Measurements from ENCODE around the gene CAMTA1. TPM values are rescaled to one million over a fixed set of nuclear protein-coding genes. Genes with fewer than 3 reads are reported as not detected.

The CAMTA1 gene
- total RNA-seq, 1 experiment from 2014 or later, result 69.5 TPM

DNA sequence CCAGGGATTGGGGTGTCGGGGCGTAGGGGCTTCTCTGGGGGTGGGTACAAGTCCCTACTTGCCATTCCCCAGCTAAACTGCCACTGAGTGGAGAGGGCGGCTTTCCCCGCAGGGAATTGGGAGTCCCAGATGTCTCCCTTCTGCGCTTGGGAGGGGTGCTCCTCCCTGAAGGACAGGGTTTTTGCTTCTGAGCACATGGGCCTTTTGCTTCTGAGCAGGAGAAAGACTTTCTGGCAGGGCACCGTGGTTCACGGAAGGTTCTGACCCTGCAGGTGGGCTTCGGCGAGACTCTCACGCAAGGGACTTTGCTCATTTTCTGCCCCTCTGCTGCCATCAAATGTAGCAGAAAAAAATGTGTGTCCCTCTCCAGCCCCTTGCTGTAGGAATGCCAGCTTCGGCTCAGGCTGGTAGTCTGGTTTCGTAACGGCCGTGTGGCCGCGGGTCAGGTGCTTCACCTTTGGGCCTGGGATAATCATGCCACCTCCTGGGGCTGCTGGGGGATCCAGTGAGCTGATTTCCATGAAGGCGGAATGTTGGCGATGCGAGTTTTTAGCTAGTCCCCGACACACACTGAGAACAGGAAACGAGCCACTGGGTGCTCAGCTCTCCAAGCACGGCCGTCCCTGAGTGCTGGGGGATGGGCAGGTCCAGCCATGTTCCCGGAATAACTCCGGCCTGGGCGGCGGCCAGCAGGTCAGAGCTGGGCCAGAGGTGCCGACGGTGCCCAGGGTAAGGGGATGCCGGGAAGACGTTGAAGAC lies 364.0 kb downstream of the CAMTA1 start:
- Histone ChIP-seq H3K9ac (ENCODE audit: low read length) (no peak overlapping the region), H3K9me3 (ENCODE audit: control insufficient read depth in 1 of 2, insufficient read depth in 1 of 2, low read depth in 1 of 2, low read length in 2 of 2) (no peaks in the 10 kb centered on the region), H3K27me3 (ENCODE audit: insufficient read depth, low read length) (peaks cover 14% of the 10 kb centered on the region; the same call in 1 of the 2 replicates), H3K36me3 (ENCODE audit: control insufficient read depth in 1 of 2, insufficient read depth in 2 of 2, low read length in 2 of 2) (no peaks in the 10 kb centered on the region), H3K4me3 (replicated peaks in 1 of 2; ENCODE audit: low read depth in 1 of 2, low read length in 2 of 2) (no peak overlapping the region), H3K9me2 (ENCODE audit: insufficient read depth) (no peaks in the 10 kb centered on the region), H3K79me2 (ENCODE audit: insufficient read depth, low read length) (no peaks in the 10 kb centered on the region), H3K4me2 (ENCODE audit: low read length) (no peak overlapping the region), H4K20me1 (ENCODE audit: insufficient read depth) (no peaks in the 10 kb centered on the region), H3K27ac (ENCODE audit: low read depth, low read length) (no peak overlapping the region), H2AFZ (ENCODE audit: low read depth, low read length, poor library complexity, severe bottlenecking) (no peak overlapping the region), H3K4me1 (ENCODE audit: control insufficient read depth in 1 of 2, insufficient read depth in 2 of 2, low read length in 2 of 2) (no peaks in the 10 kb centered on the region)
- intact Hi-C loops (cut with micrococcal nuclease), result no loop called here
- no peak for DNase-seq (ENCODE audit: low read depth, low spot score)
- ChIA-PET CTCF (interaction anchor here (1.0 kb wide), 1 partner anchor 31 kb away, joined by 3 read pairs; no protein-coding TSS in a partner anchor), RAD21 (ENCODE audit: low non-redundant PET in 1 of 2, low total read pairs in 2 of 2, uncharacterized antibody in 2 of 2, unreplicated experiment in 2 of 2) (no interaction called here), POLR2A (no interaction called here)
- BruUV-seq (replicated peaks), result no TSS peak
- no peak for TF ChIP-seq EGR1 (IDR thresholded peaks at IDR 0.05; ENCODE audit: low read depth)
- no peak for ATAC-seq

DNA sequence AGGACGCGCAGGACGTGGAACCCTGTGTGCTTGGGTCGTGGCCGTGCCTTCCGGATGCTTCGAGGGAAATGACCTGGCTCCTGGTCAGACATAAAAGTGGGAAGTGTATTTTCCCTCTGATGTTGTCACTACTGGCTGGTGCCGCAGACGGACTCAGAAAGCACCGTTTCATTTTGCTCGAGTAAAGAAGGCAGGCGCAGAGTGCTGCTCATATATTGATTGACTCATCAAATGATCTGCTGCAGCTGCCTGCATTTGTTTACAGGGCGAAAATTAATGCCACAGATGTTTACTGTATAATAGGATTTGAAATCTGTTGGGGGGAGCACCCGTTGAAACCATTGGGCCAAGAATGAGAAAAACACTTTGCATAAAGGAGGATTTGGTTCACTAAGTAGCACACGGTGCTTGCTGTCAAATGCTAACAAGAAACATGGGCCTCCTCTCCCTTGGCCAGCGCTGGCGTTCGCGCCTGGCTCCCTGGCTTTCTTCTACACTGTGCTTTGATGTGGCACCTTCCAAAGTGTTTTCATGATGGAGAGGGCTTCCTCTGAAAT lies 365.5 kb downstream of the CAMTA1 start:
- H4K20me1 ChIP-seq (ENCODE audit: insufficient read depth), result no peaks in the 10 kb centered on the region
- H3K79me2 ChIP-seq (ENCODE audit: insufficient read depth, low read length), result no peaks in the 10 kb centered on the region
- H3K9ac ChIP-seq (ENCODE audit: low read length), result no peak overlapping the region
- H3K27me3 ChIP-seq (ENCODE audit: insufficient read depth, low read length), result peaks cover 14% of the 10 kb centered on the region; the same call in 1 of the 2 replicates
- BruUV-seq (replicated peaks), result no TSS peak
- no peak overlapping the region for H3K4me2 ChIP-seq (ENCODE audit: low read length)
- ChIA-PET POLR2A (no interaction called here), RAD21 (ENCODE audit: low non-redundant PET in 1 of 2, low total read pairs in 2 of 2, uncharacterized antibody in 2 of 2, unreplicated experiment in 2 of 2) (no interaction called here), CTCF (no interaction called here)
- H3K9me3 ChIP-seq (ENCODE audit: control insufficient read depth in 1 of 2, insufficient read depth in 1 of 2, low read depth in 1 of 2, low read length in 2 of 2), result no peaks in the 10 kb centered on the region
- H3K9me2 ChIP-seq (ENCODE audit: insufficient read depth), result no peaks in the 10 kb centered on the region
- H2AFZ ChIP-seq (ENCODE audit: low read depth, low read length, poor library complexity, severe bottlenecking), result no peak overlapping the region
- DNase-seq (ENCODE audit: low read depth, low spot score) (no peak), ATAC-seq (no peak)
- no peak overlapping the region for H3K27ac ChIP-seq (ENCODE audit: low read depth, low read length)
- intact Hi-C loops (cut with micrococcal nuclease), result no loop called here
- no peaks in the 10 kb centered on the region for H3K36me3 ChIP-seq (ENCODE audit: control insufficient read depth in 1 of 2, insufficient read depth in 2 of 2, low read length in 2 of 2)
- H3K4me1 ChIP-seq (ENCODE audit: control insufficient read depth in 1 of 2, insufficient read depth in 2 of 2, low read length in 2 of 2), result no peaks in the 10 kb centered on the region
- H3K4me3 ChIP-seq (replicated peaks in 1 of 2; ENCODE audit: low read depth in 1 of 2, low read length in 2 of 2), result no peak overlapping the region
- TF ChIP-seq POLR2A (IDR thresholded peaks at IDR 0.05; ENCODE audit: borderline replicate concordance, extremely low read depth, insufficient read depth, insufficient read length) (no peak), POLR2AphosphoS5 (IDR thresholded peaks at IDR 0.05; ENCODE audit: low read depth, low read length) (no peak), RAD21 (IDR thresholded peaks at IDR 0.05; ENCODE audit: low read depth) (no peak), ZNF274 (IDR thresholded peaks at IDR 0.05; ENCODE audit: low read depth, low read length) (no peak), SP1 (IDR thresholded peaks at IDR 0.05; ENCODE audit: low read depth) (no peak), ZFX (IDR thresholded peaks at IDR 0.05) (no peak), EZH2 (IDR thresholded peaks at IDR 0.05) (no peak), CEBPB (IDR thresholded peaks at IDR 0.05; ENCODE audit: low read depth) (no peak), JUND (IDR thresholded peaks at IDR 0.05) (no peak), FOSL1 (IDR thresholded peaks at IDR 0.05; ENCODE audit: low read depth) (no peak), TCF7L2 (IDR thresholded peaks at IDR 0.05; ENCODE audit: borderline replicate concordance, extremely low read depth, insufficient read depth, insufficient read length) (no peak)
- TF ChIP-seq, protein P1, sequence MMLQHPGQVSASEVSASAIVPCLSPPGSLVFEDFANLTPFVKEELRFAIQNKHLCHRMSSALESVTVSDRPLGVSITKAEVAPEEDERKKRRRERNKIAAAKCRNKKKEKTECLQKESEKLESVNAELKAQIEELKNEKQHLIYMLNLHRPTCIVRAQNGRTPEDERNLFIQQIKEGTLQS (IDR thresholded peaks at IDR 0.05), result no peak
- TF ChIP-seq, protein P2, sequence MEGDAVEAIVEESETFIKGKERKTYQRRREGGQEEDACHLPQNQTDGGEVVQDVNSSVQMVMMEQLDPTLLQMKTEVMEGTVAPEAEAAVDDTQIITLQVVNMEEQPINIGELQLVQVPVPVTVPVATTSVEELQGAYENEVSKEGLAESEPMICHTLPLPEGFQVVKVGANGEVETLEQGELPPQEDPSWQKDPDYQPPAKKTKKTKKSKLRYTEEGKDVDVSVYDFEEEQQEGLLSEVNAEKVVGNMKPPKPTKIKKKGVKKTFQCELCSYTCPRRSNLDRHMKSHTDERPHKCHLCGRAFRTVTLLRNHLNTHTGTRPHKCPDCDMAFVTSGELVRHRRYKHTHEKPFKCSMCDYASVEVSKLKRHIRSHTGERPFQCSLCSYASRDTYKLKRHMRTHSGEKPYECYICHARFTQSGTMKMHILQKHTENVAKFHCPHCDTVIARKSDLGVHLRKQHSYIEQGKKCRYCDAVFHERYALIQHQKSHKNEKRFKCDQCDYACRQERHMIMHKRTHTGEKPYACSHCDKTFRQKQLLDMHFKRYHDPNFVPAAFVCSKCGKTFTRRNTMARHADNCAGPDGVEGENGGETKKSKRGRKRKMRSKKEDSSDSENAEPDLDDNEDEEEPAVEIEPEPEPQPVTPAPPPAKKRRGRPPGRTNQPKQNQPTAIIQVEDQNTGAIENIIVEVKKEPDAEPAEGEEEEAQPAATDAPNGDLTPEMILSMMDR (IDR thresholded peaks at IDR 0.05 in 2 of 3, conservative IDR thresholded peaks at IDR 0.05 in 1 of 3; ENCODE audit: borderline replicate concordance in 1 of 3, insufficient read depth in 1 of 3, low read depth in 2 of 3, low read length in 2 of 3), result no peak
- TF ChIP-seq, protein P3, sequence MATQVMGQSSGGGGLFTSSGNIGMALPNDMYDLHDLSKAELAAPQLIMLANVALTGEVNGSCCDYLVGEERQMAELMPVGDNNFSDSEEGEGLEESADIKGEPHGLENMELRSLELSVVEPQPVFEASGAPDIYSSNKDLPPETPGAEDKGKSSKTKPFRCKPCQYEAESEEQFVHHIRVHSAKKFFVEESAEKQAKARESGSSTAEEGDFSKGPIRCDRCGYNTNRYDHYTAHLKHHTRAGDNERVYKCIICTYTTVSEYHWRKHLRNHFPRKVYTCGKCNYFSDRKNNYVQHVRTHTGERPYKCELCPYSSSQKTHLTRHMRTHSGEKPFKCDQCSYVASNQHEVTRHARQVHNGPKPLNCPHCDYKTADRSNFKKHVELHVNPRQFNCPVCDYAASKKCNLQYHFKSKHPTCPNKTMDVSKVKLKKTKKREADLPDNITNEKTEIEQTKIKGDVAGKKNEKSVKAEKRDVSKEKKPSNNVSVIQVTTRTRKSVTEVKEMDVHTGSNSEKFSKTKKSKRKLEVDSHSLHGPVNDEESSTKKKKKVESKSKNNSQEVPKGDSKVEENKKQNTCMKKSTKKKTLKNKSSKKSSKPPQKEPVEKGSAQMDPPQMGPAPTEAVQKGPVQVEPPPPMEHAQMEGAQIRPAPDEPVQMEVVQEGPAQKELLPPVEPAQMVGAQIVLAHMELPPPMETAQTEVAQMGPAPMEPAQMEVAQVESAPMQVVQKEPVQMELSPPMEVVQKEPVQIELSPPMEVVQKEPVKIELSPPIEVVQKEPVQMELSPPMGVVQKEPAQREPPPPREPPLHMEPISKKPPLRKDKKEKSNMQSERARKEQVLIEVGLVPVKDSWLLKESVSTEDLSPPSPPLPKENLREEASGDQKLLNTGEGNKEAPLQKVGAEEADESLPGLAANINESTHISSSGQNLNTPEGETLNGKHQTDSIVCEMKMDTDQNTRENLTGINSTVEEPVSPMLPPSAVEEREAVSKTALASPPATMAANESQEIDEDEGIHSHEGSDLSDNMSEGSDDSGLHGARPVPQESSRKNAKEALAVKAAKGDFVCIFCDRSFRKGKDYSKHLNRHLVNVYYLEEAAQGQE (IDR thresholded peaks at IDR 0.05; ENCODE audit: low read depth), result no peak

Measured in HCT116 (cell line).